ENCODE measurements around the gene NRSN2.
"Not testable (repeated sequence)": the region's sequence is repeated elsewhere in the genome, so short reads cannot be mapped to it uniquely, and the experiment has no call there.

NRSN2 gene

DNA sequence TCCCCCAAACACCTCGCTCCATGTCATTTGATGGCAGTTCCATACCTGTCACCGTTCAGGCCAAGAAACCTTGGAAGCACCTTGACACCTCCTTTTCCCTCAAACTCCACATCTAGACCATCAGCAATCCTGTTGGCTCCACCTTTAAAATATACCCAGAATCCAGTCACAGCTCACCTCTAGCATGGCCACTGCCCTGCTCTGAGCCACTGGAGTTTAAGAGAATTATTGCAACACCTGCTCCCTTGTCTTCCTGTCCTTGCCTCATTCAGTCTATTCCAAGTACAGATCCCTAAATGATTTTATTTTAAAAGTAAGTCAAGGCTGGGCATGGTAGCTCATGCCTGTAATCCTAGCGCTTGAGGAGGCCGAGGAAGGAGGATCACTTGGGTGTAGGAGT is 22.0 kb downstream of the NRSN2 start:
- CTCF ChIA-PET = interaction anchor here (0.6 kb wide), 1 partner anchor 154 kb away, joined by 8 read pairs; no protein-coding TSS in a partner anchor
- POLR2A ChIA-PET = interaction anchor here (1.0 to 1.3 kb wide), 2 partner anchors 11 to 21 kb away, joined by 3 to 7 read pairs; no protein-coding TSS in a partner anchor
- no peak for DNase-seq (ENCODE audit: extremely low spot score)
- TF ChIP-seq HDGF (IDR thresholded peaks at IDR 0.05; ENCODE audit: borderline replicate concordance) = no peak
- no peak for TF ChIP-seq ZNF384 (IDR thresholded peaks at IDR 0.05)
- no peak for TF ChIP-seq FOXK2 (IDR thresholded peaks at IDR 0.05)
- no peak for TF ChIP-seq ELF4 (IDR thresholded peaks at IDR 0.05)
- TF ChIP-seq SP1 (IDR thresholded peaks at IDR 0.05) = no peak
- no peak for TF ChIP-seq SUZ12 (IDR thresholded peaks at IDR 0.05)
- no peak for TF ChIP-seq NFRKB (IDR thresholded peaks at IDR 0.05)
- no peak for TF ChIP-seq FOXM1 (IDR thresholded peaks at IDR 0.05; ENCODE audit: borderline replicate concordance)
- no peak for TF ChIP-seq FOXA1 (IDR thresholded peaks at IDR 0.05)
- TF ChIP-seq LEF1 (IDR thresholded peaks at IDR 0.05; ENCODE audit: borderline replicate concordance) = no peak
- TF ChIP-seq PKNOX1 (IDR thresholded peaks at IDR 0.05) = no peak
- TF ChIP-seq BHLHE40 (IDR thresholded peaks at IDR 0.05; ENCODE audit: borderline replicate concordance) = no peak
- no peak for TF ChIP-seq TARDBP (IDR thresholded peaks at IDR 0.05)
- TF ChIP-seq L3MBTL2 (conservative IDR thresholded peaks at IDR 0.05) = no peak
- TF ChIP-seq ARNT (IDR thresholded peaks at IDR 0.05) = no peak

GRCh38 chr20:370151-370600 is 23.3 kb downstream of the NRSN2 start:
- CTCF ChIA-PET = no interaction called here

GRCh38 chr20:370977-371754 is 24.3 kb downstream of the NRSN2 start:
- no peak for TF ChIP-seq ARNT (IDR thresholded peaks at IDR 0.05)
- TF ChIP-seq LEF1 (IDR thresholded peaks at IDR 0.05; ENCODE audit: borderline replicate concordance) = no peak
- no peak for TF ChIP-seq SP1 (IDR thresholded peaks at IDR 0.05)
- ChIA-PET CTCF (interaction anchor here (0.6 kb wide), 1 partner anchor 9 kb away, joined by 3 read pairs; no protein-coding TSS in a partner anchor), POLR2A (interaction anchor here (0.9 to 4.0 kb wide), 6 partner anchors 9 to 36 kb away, joined by 3 to 15 read pairs (median 4); partner anchors contain the start of genes NRSN2 and TRIB3)
- DNase-seq (ENCODE audit: extremely low spot score) = no peak

More at GRCh38 chr20:370151-370600, 23.3 kb downstream of the NRSN2 start:
- TF ChIP-seq NFRKB (IDR thresholded peaks at IDR 0.05) = no peak
- TF ChIP-seq L3MBTL2 (conservative IDR thresholded peaks at IDR 0.05) = no peak
- no peak for TF ChIP-seq CTBP1 (IDR thresholded peaks at IDR 0.05; ENCODE audit: borderline replicate concordance)
- no peak for TF ChIP-seq ZNF384 (IDR thresholded peaks at IDR 0.05)
- TF ChIP-seq HDGF (IDR thresholded peaks at IDR 0.05; ENCODE audit: borderline replicate concordance) = no peak
- no peak for TF ChIP-seq FOXK2 (IDR thresholded peaks at IDR 0.05)
- no peak for DNase-seq (ENCODE audit: extremely low spot score)
- POLR2A ChIA-PET = interaction anchor here (0.7 to 4.0 kb wide), 5 partner anchors 8 to 37 kb away, joined by 3 to 15 read pairs (median 4); partner anchors contain the start of gene NRSN2

GRCh38 chr20:371755-372542 is 25.0 kb downstream of the NRSN2 start:
- ChIA-PET CTCF (interaction anchor here (0.6 to 2.5 kb wide), 3 partner anchors 9 to 10 kb away, joined by 3 to 6 read pairs (median 4); partner anchors contain the start of gene TRIB3), POLR2A (interaction anchor here (1.0 to 4.0 kb wide), 5 partner anchors 9 to 35 kb away, joined by 3 to 15 read pairs (median 5); partner anchors contain the start of genes NRSN2 and TRIB3)
- no peak for TF ChIP-seq SUZ12 (IDR thresholded peaks at IDR 0.05)
- TF ChIP-seq LEF1 (IDR thresholded peaks at IDR 0.05; ENCODE audit: borderline replicate concordance) = no peak
- no peak for TF ChIP-seq HDGF (IDR thresholded peaks at IDR 0.05; ENCODE audit: borderline replicate concordance)
- TF ChIP-seq TARDBP (IDR thresholded peaks at IDR 0.05) = no peak
- DNase-seq (ENCODE audit: extremely low spot score) = no peak

GRCh38 chr20:372543-373082 is 25.7 kb downstream of the NRSN2 start:
- DNase-seq (ENCODE audit: extremely low spot score) = not testable (repeated sequence)
- ChIA-PET POLR2A (interaction anchor here (1.2 to 4.0 kb wide), 3 partner anchors 25 to 35 kb away, joined by 3 to 15 read pairs (median 3); partner anchors contain the start of gene NRSN2), CTCF (interaction anchor here (1.1 to 2.5 kb wide), 2 partner anchors 8 to 10 kb away, joined by 4 to 6 read pairs; partner anchors contain the start of gene TRIB3)

DNA sequence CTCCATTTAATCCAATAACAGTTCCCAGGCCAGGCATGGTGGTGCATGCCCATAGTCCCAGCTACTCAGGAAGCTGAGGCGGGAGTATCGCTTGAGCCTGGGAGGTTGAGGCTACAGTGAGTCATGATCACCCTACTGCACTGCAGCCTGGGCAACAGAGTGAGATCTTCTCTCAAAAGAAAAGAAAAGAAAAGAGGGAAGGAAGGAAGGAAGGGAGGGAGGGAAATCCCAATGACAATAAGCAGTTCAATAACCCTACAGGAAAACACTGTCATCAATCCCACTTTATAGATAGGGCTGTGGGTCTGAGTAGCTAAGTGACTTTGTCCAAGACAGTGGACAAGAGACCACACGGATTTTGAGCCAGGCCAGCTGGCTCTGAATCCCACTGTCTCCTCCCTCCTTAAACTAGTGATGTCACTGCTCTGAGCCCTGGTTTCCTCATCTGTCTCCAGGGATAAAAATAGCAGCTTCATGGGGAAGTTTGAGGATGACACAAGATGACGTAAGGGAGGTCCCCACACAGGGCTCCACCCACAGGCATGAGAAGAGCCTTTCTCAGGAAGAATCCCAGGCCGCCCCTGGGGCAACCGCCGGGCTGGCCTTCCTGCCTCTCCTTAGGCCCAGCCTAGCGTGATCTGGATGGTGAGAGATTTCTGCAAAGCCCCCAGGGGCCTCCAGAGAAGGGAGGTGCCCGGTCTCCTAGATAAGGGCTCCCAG is 26.4 kb downstream of the NRSN2 start:
- TF ChIP-seq HDGF (IDR thresholded peaks at IDR 0.05; ENCODE audit: borderline replicate concordance) (no peak), ELF4 (IDR thresholded peaks at IDR 0.05) (no peak), CTBP1 (IDR thresholded peaks at IDR 0.05; ENCODE audit: borderline replicate concordance) (no peak), FOXA1 (IDR thresholded peaks at IDR 0.05) (no peak), FOXK2 (IDR thresholded peaks at IDR 0.05) (no peak), ZNF384 (IDR thresholded peaks at IDR 0.05) (no peak), PKNOX1 (IDR thresholded peaks at IDR 0.05) (no peak), BHLHE40 (IDR thresholded peaks at IDR 0.05; ENCODE audit: borderline replicate concordance) (no peak), SP1 (IDR thresholded peaks at IDR 0.05) (no peak), TARDBP (IDR thresholded peaks at IDR 0.05) (no peak), ARNT (IDR thresholded peaks at IDR 0.05) (no peak), SUZ12 (IDR thresholded peaks at IDR 0.05) (no peak), LEF1 (IDR thresholded peaks at IDR 0.05; ENCODE audit: borderline replicate concordance) (no peak), NFRKB (IDR thresholded peaks at IDR 0.05) (no peak), L3MBTL2 (conservative IDR thresholded peaks at IDR 0.05) (no peak), FOXM1 (IDR thresholded peaks at IDR 0.05; ENCODE audit: borderline replicate concordance) (no peak)
- DNase-seq (ENCODE audit: extremely low spot score) = peak; percentile 33
- ChIA-PET POLR2A (interaction anchor here (0.6 to 4.0 kb wide), 4 partner anchors 11 to 34 kb away, joined by 3 to 15 read pairs (median 3); partner anchors contain the start of gene NRSN2), CTCF (interaction anchor here (1.0 to 2.5 kb wide), 2 partner anchors 10 to 43 kb away, joined by 4 to 6 read pairs; no protein-coding TSS in a partner anchor)

All from HEK293T (cell line).